GM23338 (cell line): ENCODE results near the gene MYCBPAP. TPM values are rescaled to one million over a fixed set of nuclear protein-coding genes. Genes with fewer than 3 reads are reported as not detected.

ENCODE experiments used
- ATAC-seq: fragments of 200-7000 bp; cut with Tn5 transposase; 3 replicates; pipeline ENCODE4 v1.9.1; 2020
- DNase-seq: peaks from one replicate; pipeline ENCODE4 v3.0.0-alpha.2; 2015; ENCODE audit warnings: low spot score
- H2AFZ ChIP-seq: fragments of 200-600 bp; sonication (generic); 2 replicates; pipeline ENCODE4 v1.8.0; 2016; ENCODE audit warnings: antibody characterized with exemption, mild to moderate bottlenecking, moderate library complexity
- H3F3A ChIP-seq: fragments of 200-600 bp; sonication (generic); replicated peaks from 2 replicates; pipeline ENCODE4 v1.8.0; 2017; ENCODE audit warnings: antibody characterized with exemption, mixed run types, low read depth
- H3K27ac ChIP-seq: fragments of 200-600 bp; sonication (generic); 2 replicates; pipeline ENCODE4 v1.6.1; 2016; ENCODE audit warnings: low read depth
- H3K27me3 ChIP-seq: fragments of 200-600 bp; sonication (generic); 2 replicates; pipeline ENCODE4 v1.8.0; 2016; ENCODE audit warnings: mild to moderate bottlenecking, mixed run types, moderate library complexity; ENCODE audit not compliant: insufficient read depth
- H3K36me3 ChIP-seq: fragments of 200-600 bp; sonication (generic); 2 replicates; pipeline ENCODE4 v1.8.0; 2016; ENCODE audit warnings: mild to moderate bottlenecking; ENCODE audit not compliant: insufficient read depth
- H3K4me1 ChIP-seq: fragments of 200-600 bp; sonication (generic); 2 replicates; pipeline ENCODE4 v1.8.0; 2016; ENCODE audit warnings: mild to moderate bottlenecking, moderate library complexity; ENCODE audit not compliant: insufficient read depth
- H3K4me2 ChIP-seq: fragments of 200-600 bp; sonication (generic); 2 replicates; pipeline ENCODE4 v1.7.1; 2017; ENCODE audit warnings: mixed run types
- H3K4me3 ChIP-seq: fragments of 200-600 bp; sonication (generic); 2 replicates; pipeline ENCODE4 v1.6.1; 2016; ENCODE audit warnings: mixed run types
- H3K79me2 ChIP-seq: fragments of 200-600 bp; sonication (generic); replicated peaks from 2 replicates; pipeline ENCODE4 v1.8.0; 2017; ENCODE audit warnings: mild to moderate bottlenecking; ENCODE audit not compliant: insufficient read depth
- H3K9me2 ChIP-seq: fragments of 200-600 bp; sonication (generic); 2 replicates; pipeline ENCODE4 v1.8.0; 2017; ENCODE audit not compliant: insufficient read depth
- H4K20me1 ChIP-seq: fragments of 200-600 bp; sonication (generic); replicated peaks from 2 replicates; pipeline ENCODE4 v1.8.0; 2017; ENCODE audit warnings: mild to moderate bottlenecking; ENCODE audit not compliant: insufficient read depth
- H3K27ac Mint-ChIP-seq: 2 replicates; pipeline ENCODE4 v1.8.0; 2020; ENCODE audit warnings: inconsistent platforms, mild to moderate bottlenecking, moderate library complexity, mixed read lengths
- H3K27me3 Mint-ChIP-seq: 3 replicates; pipeline ENCODE4 v1.8.0; 2022; ENCODE audit warnings: low read depth, mild to moderate bottlenecking, moderate library complexity, mixed read lengths, inconsistent platforms; ENCODE audit not compliant: insufficient read depth, poor library complexity
- H3K36me3 Mint-ChIP-seq: 3 replicates; pipeline ENCODE4 v1.8.0; 2021; ENCODE audit warnings: low read depth, mild to moderate bottlenecking, inconsistent platforms, moderate library complexity, mixed read lengths
- H3K4me1 Mint-ChIP-seq: 3 replicates; pipeline ENCODE4 v1.8.0; 2020; ENCODE audit warnings: mild to moderate bottlenecking, inconsistent platforms, mixed read lengths
- H3K4me3 Mint-ChIP-seq: 3 replicates; pipeline ENCODE4 v1.8.0; 2021; ENCODE audit warnings: moderate library complexity, mild to moderate bottlenecking, inconsistent platforms, mixed read lengths
- H3K9me3 Mint-ChIP-seq: 3 replicates; pipeline ENCODE4 v1.8.0; 2020; ENCODE audit warnings: moderate library complexity, mild to moderate bottlenecking, inconsistent platforms, mixed read lengths
- EZH2 ChIP-seq: fragments of 200-600 bp; sonication (generic); IDR thresholded peaks from one replicate; pipeline ENCODE4 v1.8.0; 2017; ENCODE audit warnings: antibody characterized with exemption, mild to moderate bottlenecking, low read depth; ENCODE audit not compliant: unreplicated experiment
- NANOG ChIP-seq: IDR thresholded peaks from 2 replicates; pipeline ENCODE4 v1.6.1; 2016; ENCODE audit warnings: antibody characterized with exemption, borderline replicate concordance
- POLR2AphosphoS5 ChIP-seq: IDR thresholded peaks from 2 replicates; pipeline ENCODE4 v1.6.1; 2016; ENCODE audit warnings: antibody characterized with exemption, low read depth
- polyA plus RNA-seq: library from polyadenylated mRNA; unstranded; fragments of >200 nt; fragmentation: Nextera tagmentation; extraction: Ambion mirVana; gene quantifications from 2 replicates; pipeline ENCODE4 v1.2.1, GENCODE V29; 2016
- total RNA-seq: library from RNA; depleted of rRNA; stranded (reverse); fragments of >200 nt; shearing (Covaris generic); gene quantifications from 2 replicates; pipeline ENCODE4 v1.2.3, GENCODE V29; 2014
- TF ChIP-seq, protein P1 (sequence below), 2 experiments: fragments of 200-600 bp in 1 of 2; sonication (generic) in 1 of 2; conservative IDR thresholded peaks; 2 replicates each; pipeline versions ENCODE4 v1.5.1 to v1.6.1; 2016 to 2017; ENCODE audit warnings: antibody characterized with exemption in 2 of 2, low read depth in 2 of 2, mild to moderate bottlenecking in 2 of 2, moderate library complexity in 1 of 2
- TF ChIP-seq, protein P2 (sequence below): fragments of 250-450 bp; sonication (Bioruptor Pico); IDR thresholded peaks from 2 replicates; pipeline ENCODE4 v1.5.0; 2020; ENCODE audit warnings: mild to moderate bottlenecking, moderate library complexity

The MYCBPAP gene
- total and polyA plus RNA-seq, 2 experiments from 2014 or later: 0.63 to 1.7 TPM

DNA sequence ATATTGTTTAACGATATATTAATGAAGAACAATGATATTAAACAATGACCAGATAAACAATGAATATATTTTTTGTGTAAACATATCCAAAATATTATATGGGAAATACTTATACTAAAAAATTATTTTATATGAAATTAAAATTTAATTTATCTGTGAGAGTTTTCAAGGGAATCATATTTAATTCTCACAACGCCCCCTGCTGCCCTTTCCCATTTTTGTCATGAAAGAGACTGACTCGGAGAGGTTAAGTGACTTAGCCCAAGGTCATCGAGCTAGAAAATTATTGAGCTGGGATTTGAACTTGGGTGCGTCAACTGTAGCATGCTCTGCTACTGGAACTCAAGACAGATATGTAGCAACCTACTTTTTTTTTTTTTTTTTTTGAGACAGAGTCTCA is 7.2 kb upstream of the MYCBPAP start:
- no peaks in the 10 kb centered on the region for H3K36me3 Mint-ChIP-seq
- TF ChIP-seq, protein P1, sequence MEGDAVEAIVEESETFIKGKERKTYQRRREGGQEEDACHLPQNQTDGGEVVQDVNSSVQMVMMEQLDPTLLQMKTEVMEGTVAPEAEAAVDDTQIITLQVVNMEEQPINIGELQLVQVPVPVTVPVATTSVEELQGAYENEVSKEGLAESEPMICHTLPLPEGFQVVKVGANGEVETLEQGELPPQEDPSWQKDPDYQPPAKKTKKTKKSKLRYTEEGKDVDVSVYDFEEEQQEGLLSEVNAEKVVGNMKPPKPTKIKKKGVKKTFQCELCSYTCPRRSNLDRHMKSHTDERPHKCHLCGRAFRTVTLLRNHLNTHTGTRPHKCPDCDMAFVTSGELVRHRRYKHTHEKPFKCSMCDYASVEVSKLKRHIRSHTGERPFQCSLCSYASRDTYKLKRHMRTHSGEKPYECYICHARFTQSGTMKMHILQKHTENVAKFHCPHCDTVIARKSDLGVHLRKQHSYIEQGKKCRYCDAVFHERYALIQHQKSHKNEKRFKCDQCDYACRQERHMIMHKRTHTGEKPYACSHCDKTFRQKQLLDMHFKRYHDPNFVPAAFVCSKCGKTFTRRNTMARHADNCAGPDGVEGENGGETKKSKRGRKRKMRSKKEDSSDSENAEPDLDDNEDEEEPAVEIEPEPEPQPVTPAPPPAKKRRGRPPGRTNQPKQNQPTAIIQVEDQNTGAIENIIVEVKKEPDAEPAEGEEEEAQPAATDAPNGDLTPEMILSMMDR (conservative IDR thresholded peaks at IDR 0.05; ENCODE audit: low read depth in 2 of 2): peak; percentile 47 to 57; a peak in 3 of 4 replicates
- no peak for TF ChIP-seq POLR2AphosphoS5
- peak; percentile 71 for DNase-seq

DNA sequence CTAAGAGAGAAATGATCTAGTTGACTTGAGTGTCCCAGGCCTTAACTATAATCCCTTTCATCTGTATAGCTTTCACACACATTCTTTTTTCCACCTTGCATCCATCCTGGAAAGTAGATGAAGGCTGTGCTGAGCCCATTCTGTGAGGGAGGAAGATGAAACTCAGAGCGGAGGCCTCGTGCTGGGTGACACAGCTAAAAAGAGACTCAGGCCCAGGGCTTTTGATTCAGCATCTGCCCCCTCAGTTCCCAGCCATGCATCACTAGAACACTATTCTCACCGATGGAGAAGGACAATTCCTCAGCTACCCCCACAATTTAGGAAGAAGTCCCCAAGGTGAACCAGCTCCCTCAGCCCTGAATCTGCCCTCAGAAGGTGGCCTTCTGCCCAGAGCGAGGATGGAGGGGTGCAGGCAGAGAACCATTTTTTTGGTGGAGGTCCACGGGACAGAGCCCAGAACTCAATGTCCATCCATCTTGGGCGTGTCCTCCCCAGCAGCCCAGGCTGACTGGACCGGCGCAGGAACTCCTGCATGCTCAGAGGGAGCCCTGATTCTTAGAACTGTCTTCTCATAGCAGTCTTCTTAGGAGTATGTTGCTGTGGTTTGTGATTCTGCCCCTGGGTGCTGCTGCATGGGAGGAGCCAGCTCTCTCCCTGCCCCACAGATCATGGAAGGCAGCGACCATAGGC is 5.8 kb upstream of the MYCBPAP start:
- Histone ChIP-seq H2AFZ (no peak overlapping the region), H3F3A (peaks cover under 1% of the 10 kb centered on the region; the same call in 1 of the 2 replicates), H3K79me2 (no peaks in the 10 kb centered on the region), H3K36me3 (no peaks in the 10 kb centered on the region), H3K4me1 (peaks cover 8% of the 10 kb centered on the region; the same call in 1 of the 2 replicates), H3K4me3 (no peak overlapping the region), H3K27me3 (no peaks in the 10 kb centered on the region), H3K9me2 (no peaks in the 10 kb centered on the region), H4K20me1 (no peaks in the 10 kb centered on the region), H3K27ac (no peak overlapping the region), H3K4me2 (no peak overlapping the region)
- H3K27me3 Mint-ChIP-seq: peaks cover 13% of the 10 kb centered on the region
- TF ChIP-seq, protein P2, sequence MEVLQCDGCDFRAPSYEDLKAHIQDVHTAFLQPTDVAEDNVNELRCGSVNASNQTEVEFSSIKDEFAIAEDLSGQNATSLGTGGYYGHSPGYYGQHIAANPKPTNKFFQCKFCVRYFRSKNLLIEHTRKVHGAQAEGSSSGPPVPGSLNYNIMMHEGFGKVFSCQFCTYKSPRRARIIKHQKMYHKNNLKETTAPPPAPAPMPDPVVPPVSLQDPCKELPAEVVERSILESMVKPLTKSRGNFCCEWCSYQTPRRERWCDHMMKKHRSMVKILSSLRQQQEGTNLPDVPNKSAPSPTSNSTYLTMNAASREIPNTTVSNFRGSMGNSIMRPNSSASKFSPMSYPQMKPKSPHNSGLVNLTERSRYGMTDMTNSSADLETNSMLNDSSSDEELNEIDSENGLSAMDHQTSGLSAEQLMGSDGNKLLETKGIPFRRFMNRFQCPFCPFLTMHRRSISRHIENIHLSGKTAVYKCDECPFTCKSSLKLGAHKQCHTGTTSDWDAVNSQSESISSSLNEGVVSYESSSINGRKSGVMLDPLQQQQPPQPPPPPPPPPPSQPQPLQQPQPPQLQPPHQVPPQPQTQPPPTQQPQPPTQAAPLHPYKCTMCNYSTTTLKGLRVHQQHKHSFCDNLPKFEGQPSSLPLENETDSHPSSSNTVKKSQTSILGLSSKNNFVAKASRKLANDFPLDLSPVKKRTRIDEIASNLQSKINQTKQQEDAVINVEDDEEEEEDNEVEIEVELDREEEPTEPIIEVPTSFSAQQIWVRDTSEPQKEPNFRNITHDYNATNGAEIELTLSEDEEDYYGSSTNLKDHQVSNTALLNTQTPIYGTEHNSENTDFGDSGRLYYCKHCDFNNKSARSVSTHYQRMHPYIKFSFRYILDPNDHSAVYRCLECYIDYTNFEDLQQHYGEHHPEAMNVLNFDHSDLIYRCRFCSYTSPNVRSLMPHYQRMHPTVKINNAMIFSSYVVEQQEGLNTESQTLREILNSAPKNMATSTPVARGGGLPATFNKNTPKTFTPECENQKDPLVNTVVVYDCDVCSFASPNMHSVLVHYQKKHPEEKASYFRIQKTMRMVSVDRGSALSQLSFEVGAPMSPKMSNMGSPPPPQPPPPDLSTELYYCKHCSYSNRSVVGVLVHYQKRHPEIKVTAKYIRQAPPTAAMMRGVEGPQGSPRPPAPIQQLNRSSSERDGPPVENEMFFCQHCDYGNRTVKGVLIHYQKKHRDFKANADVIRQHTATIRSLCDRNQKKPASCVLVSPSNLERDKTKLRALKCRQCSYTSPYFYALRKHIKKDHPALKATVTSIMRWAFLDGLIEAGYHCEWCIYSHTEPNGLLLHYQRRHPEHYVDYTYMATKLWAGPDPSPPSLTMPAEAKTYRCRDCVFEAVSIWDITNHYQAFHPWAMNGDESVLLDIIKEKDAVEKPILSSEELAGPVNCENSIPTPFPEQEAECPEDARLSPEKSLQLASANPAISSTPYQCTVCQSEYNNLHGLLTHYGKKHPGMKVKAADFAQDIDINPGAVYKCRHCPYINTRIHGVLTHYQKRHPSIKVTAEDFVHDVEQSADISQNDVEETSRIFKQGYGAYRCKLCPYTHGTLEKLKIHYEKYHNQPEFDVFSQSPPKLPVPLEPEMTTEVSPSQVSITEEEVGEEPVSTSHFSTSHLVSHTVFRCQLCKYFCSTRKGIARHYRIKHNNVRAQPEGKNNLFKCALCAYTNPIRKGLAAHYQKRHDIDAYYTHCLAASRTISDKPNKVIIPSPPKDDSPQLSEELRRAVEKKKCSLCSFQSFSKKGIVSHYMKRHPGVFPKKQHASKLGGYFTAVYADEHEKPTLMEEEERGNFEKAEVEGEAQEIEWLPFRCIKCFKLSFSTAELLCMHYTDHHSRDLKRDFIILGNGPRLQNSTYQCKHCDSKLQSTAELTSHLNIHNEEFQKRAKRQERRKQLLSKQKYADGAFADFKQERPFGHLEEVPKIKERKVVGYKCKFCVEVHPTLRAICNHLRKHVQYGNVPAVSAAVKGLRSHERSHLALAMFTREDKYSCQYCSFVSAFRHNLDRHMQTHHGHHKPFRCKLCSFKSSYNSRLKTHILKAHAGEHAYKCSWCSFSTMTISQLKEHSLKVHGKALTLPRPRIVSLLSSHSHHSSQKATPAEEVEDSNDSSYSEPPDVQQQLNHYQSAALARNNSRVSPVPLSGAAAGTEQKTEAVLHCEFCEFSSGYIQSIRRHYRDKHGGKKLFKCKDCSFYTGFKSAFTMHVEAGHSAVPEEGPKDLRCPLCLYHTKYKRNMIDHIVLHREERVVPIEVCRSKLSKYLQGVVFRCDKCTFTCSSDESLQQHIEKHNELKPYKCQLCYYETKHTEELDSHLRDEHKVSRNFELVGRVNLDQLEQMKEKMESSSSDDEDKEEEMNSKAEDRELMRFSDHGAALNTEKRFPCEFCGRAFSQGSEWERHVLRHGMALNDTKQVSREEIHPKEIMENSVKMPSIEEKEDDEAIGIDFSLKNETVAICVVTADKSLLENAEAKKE (CRISPR knock-in tag): no peak
- TF ChIP-seq NANOG: no peak
- TF ChIP-seq EZH2: no peak
- H3K36me3 Mint-ChIP-seq: no peaks in the 10 kb centered on the region; the same call in 2 of the 3 replicates
- H3K4me3 Mint-ChIP-seq: no peak overlapping the region
- H3K4me1 Mint-ChIP-seq: peaks cover 14% of the 10 kb centered on the region
- H3K27ac Mint-ChIP-seq: no peak overlapping the region
- H3K9me3 Mint-ChIP-seq: no peaks in the 10 kb centered on the region
- ATAC-seq (peak; percentile 15; the same call in 1 of the 3 replicates), DNase-seq (no peak)

More for the DNA sequence above, 7.2 kb upstream of the MYCBPAP start:
- Histone ChIP-seq H3K27ac (no peak overlapping the region), H3K4me3 (no peak overlapping the region), H3K36me3 (no peaks in the 10 kb centered on the region), H3K4me1 (peaks cover 8% of the 10 kb centered on the region; the same call in 1 of the 2 replicates), H3K4me2 (no peak overlapping the region), H3F3A (no peaks in the 10 kb centered on the region), H3K79me2 (no peaks in the 10 kb centered on the region), H2AFZ (no peak overlapping the region), H3K27me3 (no peaks in the 10 kb centered on the region), H3K9me2 (no peaks in the 10 kb centered on the region), H4K20me1 (no peaks in the 10 kb centered on the region)
- Mint-ChIP-seq H3K4me1 (peaks cover 14% of the 10 kb centered on the region), H3K9me3 (no peaks in the 10 kb centered on the region), H3K27ac (no peak overlapping the region), H3K27me3 (peaks cover 13% of the 10 kb centered on the region), H3K4me3 (no peak overlapping the region)
- ATAC-seq: no peak
